GM18498 (cell line): ENCODE data around the gene CAT.

Experiments used
- ATAC-seq: cut with Tn5 transposase; IDR thresholded peaks from one replicate; pipeline ENCODE4 v1.9.1; 2021; ENCODE audit warnings: mild to moderate bottlenecking, moderate library complexity; ENCODE audit not compliant: unreplicated experiment

Gene CAT

DNA sequence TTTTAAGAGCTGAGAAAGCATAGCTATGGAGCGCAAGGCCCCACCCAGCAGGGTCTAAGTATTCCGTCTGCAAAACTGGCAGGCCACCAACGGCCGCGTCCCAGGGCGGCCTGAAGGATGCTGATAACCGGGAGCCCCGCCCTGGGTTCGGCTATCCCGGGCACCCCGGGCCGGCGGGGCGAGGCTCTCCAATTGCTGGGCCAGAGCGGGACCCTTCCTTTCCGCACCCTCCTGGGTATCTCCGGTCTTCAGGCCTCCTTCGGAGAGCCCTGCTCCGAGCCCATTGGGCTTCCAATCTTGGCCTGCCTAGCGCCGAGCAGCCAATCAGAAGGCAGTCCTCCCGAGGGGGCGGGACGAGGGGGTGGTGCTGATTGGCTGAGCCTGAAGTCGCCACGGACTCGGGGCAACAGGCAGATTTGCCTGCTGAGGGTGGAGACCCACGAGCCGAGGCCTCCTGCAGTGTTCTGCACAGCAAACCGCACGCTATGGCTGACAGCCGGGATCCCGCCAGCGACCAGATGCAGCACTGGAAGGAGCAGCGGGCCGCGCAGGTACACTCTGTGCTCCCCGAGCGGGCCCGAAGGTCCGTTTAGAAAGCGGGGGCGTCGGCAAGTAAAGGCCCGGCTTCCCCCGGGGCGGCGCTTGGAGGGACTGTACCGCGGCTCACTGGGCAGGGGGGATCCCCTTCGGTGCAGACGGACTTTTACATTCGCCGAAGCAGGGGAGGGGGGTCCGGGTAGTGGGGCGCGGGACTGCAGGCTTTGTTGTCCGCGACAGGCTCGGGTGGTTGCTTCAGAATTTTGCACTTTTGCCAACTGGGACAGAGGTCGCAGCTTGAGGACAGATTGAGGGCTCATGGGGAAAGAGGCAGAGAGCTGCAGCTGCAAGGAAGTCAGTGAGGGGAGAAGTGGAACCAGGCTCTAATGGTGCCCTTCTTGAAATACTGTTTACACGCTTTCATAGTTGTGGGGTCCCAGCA, at the start of gene CAT:
TSS of gene CAT (plus strand) at position 406 of the 979 bp plus-strand sequence. CDS start at position 486, 80 bp downstream.
- ATAC-seq, result peak; percentile 98

DNA sequence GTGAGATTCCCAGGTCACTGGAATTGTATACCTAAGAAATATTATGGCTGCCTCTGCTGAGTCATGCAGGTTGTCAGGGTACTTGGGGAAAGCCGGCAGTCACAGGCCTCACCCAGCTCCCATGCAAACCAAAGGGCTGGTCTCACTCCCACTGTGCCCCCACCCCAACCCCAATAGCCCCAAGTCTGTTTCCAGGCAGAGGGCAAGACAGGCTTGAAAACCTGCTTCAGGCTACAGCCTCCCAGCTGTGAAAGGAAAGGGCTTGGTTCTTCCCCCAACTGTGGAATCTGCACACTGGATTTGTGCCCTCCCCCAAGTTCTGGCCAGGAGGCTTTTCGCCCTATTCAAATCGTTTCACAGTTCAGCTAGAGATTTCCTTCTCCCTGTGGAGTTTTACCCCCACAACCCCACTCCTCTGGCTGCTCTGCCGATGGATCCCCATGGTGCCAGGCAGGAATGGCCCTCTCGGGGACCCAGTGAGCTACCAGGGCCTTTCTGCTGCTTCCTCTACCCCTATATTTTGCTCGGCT, 43.9 kb upstream of the CAT start:
- no peak for ATAC-seq

GRCh38 chr11:34395916-34396550, 42.7 kb upstream of the CAT start:
- ATAC-seq, result no peak

GRCh38 chr11:34397120-34397519, 41.6 kb upstream of the CAT start:
- ATAC-seq, result no peak

- ATAC-seq, result no peak
Measured at GRCh38 chr11:34397811-34398210, 40.9 kb upstream of the CAT start.

- ATAC-seq, result no peak
Measured at GRCh38 chr11:34403431-34403830, 35.3 kb upstream of the CAT start.

GRCh38 chr11:34404280-34404679, 34.5 kb upstream of the CAT start:
- ATAC-seq, result no peak

DNA sequence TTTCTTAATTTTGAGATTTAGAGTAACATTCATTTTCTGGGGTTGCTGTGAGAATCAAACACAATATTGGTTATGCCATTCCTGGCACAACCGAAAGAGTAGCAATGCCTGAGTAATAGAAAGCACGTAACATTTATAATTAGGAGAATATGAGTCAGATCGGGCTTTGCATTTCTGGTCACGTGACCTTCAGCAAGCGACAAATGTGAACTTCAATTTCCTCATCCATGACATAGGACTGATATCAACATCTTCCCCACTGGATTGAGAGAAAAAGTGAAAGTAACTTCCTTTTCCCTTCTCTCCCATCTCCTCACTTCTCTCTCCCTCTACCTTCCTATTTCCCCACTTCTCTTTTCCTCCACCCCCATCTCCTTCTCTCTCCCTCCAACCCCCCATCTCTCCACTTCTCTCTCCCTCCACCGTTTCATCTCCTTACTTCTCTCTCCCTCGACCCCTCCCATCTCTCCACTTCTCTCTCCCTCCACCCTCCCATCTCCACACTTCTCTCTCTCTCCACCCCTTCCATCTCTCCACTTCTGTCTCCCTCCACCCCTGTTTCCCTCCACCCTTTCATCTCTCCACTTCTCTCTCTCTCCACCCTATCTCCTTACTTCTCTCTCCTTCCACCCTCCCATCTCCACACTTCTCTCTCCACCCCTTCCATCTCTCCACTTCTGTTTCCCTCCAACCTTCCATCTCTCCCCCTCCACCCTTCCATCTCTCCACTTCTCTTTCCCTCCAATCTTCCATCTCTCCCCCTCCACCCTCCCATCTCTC, 33.5 kb upstream of the CAT start:
- no peak for ATAC-seq

- ATAC-seq, result no peak
Measured at GRCh38 chr11:34406413-34406812, 32.3 kb upstream of the CAT start.

DNA sequence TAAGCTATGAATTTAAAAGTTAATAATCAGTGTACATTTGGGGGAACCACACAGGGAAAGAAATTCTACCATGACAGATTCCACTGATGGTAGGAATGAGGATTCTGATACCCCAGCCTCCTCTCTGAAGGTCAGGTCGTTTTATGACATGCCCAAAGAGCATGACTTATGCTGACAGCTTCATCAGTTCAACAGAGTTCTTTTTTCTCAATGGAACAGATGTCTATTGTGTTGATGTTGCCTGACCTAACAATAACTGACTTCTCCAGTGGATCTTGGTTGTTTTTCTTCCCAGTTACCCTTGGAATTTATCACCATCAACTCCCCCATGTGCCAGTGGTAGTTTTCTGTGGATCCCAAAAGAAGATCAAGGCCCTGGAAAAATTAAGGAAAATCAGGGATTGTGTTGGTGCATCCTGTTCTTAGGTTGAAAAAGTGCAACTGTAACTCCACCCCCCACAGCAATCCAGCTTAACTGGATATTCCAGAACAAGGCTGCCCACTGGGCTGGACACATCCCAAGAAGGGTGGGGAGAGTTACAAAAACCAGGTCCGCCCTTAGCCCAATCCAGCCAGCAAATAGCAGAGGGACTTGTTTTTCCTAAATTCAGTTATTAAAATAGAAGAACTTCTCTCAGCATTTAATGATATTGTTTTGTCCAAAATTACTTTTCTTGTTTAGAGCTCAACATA, 31.5 kb upstream of the CAT start:
- no peak for ATAC-seq

DNA sequence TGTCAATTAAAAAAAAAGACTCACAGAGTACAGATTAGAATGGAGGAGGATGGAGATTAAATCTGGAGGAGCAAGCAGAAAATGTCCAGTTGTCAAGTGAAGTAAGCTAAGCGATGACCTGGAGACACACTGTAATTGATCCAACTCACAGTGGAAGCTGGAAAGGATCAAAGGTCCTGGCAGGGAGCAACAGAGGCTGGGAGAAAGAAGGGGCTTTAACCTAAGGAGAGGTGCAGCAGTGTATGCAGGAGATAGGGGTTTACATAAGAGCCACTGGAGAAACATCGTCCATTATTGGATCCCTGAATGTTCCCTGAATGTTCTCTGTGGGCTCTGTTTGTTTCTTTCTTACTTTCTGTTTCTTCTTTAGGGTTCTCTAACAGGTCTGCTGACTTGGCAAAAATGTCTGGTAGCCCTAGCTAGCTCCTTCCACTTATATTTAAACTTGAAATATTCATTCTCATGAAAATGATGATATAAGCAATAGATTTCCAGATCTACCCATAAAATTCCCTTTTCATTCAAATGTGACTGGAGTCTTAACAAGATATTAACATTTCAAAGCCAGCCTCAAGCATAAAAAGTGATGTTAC, 30.1 kb upstream of the CAT start:
- ATAC-seq, result no peak

DNA sequence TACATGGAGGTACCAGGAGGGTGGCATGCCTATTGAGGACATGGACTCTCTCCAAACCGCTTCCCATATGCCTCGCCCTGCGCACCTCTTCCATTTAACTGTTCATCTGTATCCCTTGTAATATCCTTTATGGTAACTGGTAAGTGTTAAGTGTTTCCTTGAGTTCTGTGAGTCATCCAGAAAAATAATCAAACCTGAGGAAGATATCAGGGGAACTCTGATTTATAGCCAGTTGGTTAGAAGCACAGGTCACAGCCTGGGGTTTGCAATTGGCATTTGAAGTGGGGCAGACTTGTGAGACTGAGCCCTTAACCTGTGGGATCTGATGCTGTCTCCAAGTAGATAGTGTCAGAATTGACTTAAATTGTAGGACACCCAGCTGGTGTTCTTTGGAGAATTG, 27.6 kb upstream of the CAT start:
- ATAC-seq, result no peak

GRCh38 chr11:34411791-34412190, 26.9 kb upstream of the CAT start:
- no peak for ATAC-seq

GRCh38 chr11:34413263-34413662, 25.5 kb upstream of the CAT start:
- ATAC-seq, result no peak

DNA sequence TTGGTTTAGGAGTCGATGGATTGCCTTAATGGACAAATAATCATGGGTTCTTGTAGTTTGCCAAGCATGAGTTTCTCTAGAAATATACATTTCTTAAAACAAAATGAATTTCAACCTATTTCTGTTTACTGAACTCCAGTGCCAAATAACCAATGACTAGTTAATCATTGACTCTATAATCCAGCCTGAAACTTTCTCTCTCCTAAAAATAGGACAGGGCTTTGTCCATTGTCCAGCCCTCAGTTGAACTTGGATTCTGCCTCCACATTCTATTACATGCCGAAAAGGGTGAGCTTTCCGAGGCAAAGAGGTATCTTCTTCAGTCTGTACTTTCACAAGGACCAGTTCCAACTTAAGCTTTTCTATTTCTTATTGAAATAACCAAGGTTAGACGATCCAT, 23.2 kb upstream of the CAT start:
- no peak for ATAC-seq

- ATAC-seq, result no peak
Measured at GRCh38 chr11:34416088-34416487, 22.6 kb upstream of the CAT start.

DNA sequence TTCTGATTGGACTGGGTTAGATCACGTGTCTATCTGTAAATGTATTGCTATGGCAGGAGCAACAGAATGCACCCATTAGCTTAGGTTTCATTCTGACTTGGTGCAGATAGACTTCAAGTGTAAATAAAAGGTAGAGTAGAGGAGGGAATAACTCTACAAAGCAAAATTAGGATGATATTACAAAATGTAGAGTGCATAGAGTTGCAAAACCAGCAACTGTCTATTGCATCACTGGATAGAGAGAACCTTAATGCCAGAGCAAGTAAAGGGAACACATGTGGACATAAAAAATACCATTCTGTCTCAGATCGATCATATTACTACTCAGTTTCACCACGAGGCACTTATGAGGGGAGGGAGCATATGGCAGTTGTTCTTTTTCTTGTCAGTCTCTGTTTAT, 22.0 kb upstream of the CAT start:
- ATAC-seq, result no peak

DNA sequence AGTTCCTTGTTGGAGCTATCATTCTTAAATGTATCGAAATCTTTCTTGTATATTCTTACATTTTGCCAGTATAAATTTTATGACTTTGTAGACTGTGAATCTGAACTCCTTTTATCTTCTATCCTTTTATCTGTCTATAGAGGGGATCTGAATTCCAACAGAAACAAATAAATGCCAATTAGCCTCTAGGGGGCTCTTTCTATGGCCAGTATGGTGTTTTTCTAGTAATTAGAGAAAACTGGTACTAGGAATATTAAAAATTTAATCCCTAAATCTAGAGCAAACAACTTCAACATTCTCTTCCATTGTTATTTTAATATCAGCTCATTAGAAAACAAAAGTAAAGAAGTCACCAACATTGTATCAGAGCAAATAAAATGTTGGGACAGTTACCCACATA, 21.5 kb upstream of the CAT start:
- ATAC-seq, result no peak

- ATAC-seq, result no peak
Measured at GRCh38 chr11:34419158-34419557, 19.6 kb upstream of the CAT start.

DNA sequence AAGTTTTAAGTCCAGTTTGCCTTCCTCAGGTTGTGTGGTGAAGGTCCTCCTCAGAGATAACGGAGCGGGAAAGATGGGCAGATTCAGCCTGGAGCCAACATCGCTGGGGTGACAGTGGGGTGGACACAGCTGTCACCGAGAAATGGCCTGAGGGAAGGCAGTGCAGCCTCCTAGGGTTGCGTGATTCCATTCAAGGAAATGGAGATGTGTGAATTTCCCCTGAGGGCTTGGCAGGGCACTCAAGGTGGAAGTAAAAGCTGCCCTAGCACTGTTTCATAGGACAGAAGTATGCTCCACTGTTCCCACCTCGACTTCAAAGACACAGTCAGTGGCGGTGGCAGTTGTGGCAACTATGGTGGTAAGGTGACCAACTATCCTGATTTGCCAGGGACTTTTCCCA, 15.4 kb upstream of the CAT start:
- ATAC-seq, result no peak
